GM23338 (cell line): Measurements from ENCODE around the gene CRYBG1.

ENCODE experiments used
- CREB1 ChIP-seq: fragments of 250-450 bp; sonication (Bioruptor Pico); IDR thresholded peaks from 2 replicates; pipeline ENCODE4 v1.5.0; 2020; ENCODE audit warnings: low read depth, mild to moderate bottlenecking, moderate library complexity
- CTCF ChIP-seq, 2 experiments: fragments of 200-600 bp in 1 of 2; sonication (generic) in 1 of 2; conservative IDR thresholded peaks; 2 replicates each; pipeline versions ENCODE4 v1.5.1 to v1.6.1; 2016 to 2017; ENCODE audit warnings: antibody characterized with exemption in 2 of 2, low read depth in 2 of 2, mild to moderate bottlenecking in 2 of 2, moderate library complexity in 1 of 2
- EZH2 ChIP-seq: fragments of 200-600 bp; sonication (generic); IDR thresholded peaks from one replicate; pipeline ENCODE4 v1.8.0; 2017; ENCODE audit warnings: antibody characterized with exemption, mild to moderate bottlenecking, low read depth; ENCODE audit not compliant: unreplicated experiment
- EZH2phosphoT487 ChIP-seq: fragments of 200-600 bp; sonication (generic); IDR thresholded peaks from one replicate; pipeline ENCODE4 v1.8.1; 2018; ENCODE audit warnings: antibody characterized with exemption; ENCODE audit not compliant: unreplicated experiment
- JUNB ChIP-seq: IDR thresholded peaks from one replicate; pipeline ENCODE4 v1.6.1; 2016; ENCODE audit warnings: antibody characterized with exemption; ENCODE audit not compliant: unreplicated experiment
- NANOG ChIP-seq: IDR thresholded peaks from 2 replicates; pipeline ENCODE4 v1.6.1; 2016; ENCODE audit warnings: antibody characterized with exemption, borderline replicate concordance
- POLR2AphosphoS5 ChIP-seq: IDR thresholded peaks from 2 replicates; pipeline ENCODE4 v1.6.1; 2016; ENCODE audit warnings: antibody characterized with exemption, low read depth

DNA sequence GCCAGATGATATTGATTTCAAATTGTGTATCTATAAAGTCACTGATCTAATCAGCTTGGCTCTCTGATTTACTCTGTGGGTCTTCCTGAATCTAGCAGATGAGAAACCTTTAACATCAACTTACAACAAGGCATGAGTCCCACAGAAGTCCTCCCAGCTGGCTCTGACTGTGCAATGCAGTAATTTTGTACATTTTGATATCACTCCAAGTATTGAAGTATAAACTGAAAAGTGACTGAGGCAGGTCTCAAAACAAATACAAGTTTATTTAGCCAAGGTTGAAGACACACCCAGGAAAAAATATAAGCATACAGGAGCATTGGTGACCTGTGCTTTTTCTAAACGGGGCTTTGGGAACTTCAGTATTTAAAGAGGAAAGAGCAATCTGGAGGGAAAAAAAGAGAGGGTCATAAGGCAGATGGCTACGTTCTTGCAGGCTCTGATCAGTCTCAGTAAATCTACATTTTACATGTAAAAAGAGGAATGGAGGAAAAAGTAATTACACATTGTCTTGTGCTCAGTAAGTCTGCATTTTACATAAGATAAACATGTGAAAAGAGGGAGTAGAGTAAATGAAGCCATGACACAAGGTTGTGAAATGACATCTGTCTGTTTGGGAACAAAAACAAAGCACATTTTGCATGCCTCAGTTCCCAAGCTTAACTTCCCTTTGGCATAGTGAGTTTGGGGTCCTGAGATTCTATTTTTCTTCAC is 59.5 kb downstream of the CRYBG1 start:
- TF ChIP-seq POLR2AphosphoS5 (no peak), NANOG (no peak), CTCF (conservative IDR thresholded peaks at IDR 0.05; ENCODE audit: low read depth in 2 of 2) (no peak), EZH2phosphoT487 (no peak), EZH2 (no peak), CREB1 (CRISPR knock-in tag) (no peak), JUNB (no peak)
